HEK293T (cell line): ENCODE measurements around the gene TTC9B.

Source experiments
- ARNT ChIP-seq: fragments of 450-650 bp; IDR thresholded peaks from 2 replicates; pipeline ENCODE4 v1.6.1; 2017; ENCODE audit warnings: mild to moderate bottlenecking
- BHLHE40 ChIP-seq: fragments of 450-650 bp; IDR thresholded peaks from 2 replicates; pipeline ENCODE4 v1.6.1; 2016; ENCODE audit warnings: mild to moderate bottlenecking, moderate library complexity, borderline replicate concordance
- CTBP1 ChIP-seq: fragments of 450-650 bp; IDR thresholded peaks from 2 replicates; pipeline ENCODE4 v1.6.1; 2016; ENCODE audit warnings: borderline replicate concordance
- ELF4 ChIP-seq: fragments of 450-650 bp; IDR thresholded peaks from 2 replicates; pipeline ENCODE4 v1.6.1; 2017; ENCODE audit warnings: antibody characterized with exemption
- FOXA1 ChIP-seq: fragments of 450-650 bp; IDR thresholded peaks from 2 replicates; pipeline ENCODE4 v1.6.1; 2016; ENCODE audit warnings: mild to moderate bottlenecking
- FOXM1 ChIP-seq: fragments of 450-650 bp; IDR thresholded peaks from 2 replicates; pipeline ENCODE4 v1.6.1; 2017; ENCODE audit warnings: mild to moderate bottlenecking, borderline replicate concordance
- L3MBTL2 ChIP-seq: fragments of 450-650 bp; conservative IDR thresholded peaks from 2 replicates; pipeline ENCODE4 v1.6.1; 2016; ENCODE audit warnings: mild to moderate bottlenecking
- NFRKB ChIP-seq: fragments of 450-650 bp; IDR thresholded peaks from 2 replicates; pipeline ENCODE4 v1.6.1; 2016; ENCODE audit warnings: mild to moderate bottlenecking, moderate library complexity
- SP1 ChIP-seq: fragments of 450-650 bp; IDR thresholded peaks from 2 replicates; pipeline ENCODE4 v1.6.1; 2017
- SUZ12 ChIP-seq: fragments of 450-650 bp; IDR thresholded peaks from 2 replicates; pipeline ENCODE4 v1.6.1; 2016; ENCODE audit warnings: mild to moderate bottlenecking
- TARDBP ChIP-seq: fragments of 450-650 bp; IDR thresholded peaks from 2 replicates; pipeline ENCODE4 v1.6.1; 2016

DNA sequence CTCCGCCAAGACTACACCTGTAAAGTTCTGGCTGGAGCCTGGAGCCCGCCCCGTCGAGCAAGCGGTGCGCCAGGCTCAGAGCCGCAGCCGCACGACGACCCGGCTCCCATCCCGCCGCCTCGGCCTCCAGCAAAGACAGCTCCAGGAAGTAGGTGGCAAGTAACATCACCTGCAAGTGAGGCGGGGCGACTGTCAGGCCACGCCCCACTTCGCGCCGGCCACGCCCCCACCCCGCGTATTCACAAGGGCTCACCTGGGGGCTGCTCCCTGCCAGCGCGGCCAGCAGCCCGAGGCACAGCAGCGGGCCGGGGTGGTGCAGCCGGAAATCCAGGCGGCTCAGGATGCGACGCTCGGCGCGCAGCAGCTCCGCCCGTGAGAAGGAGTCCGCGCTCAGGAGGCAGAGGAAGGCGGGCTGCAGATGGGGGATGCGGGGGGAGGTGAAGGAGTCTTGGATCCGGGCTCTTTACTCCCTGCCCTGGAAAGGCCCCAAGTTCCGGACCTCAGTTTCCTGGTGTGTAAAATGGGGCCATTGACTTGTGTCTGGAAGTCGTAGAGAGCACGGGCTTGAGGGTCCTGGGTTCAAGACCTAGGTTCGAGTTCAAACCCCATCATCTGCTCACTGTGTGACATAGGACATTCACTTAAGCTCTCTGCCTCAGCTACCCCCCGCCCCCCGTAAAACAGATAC, 5.1 kb upstream of the TTC9B start:
- TF ChIP-seq BHLHE40: no peak
- no peak for TF ChIP-seq ARNT
- no peak for TF ChIP-seq L3MBTL2
- no peak for TF ChIP-seq TARDBP
- TF ChIP-seq SP1: no peak
- TF ChIP-seq FOXA1: no peak
- TF ChIP-seq CTBP1: no peak
- TF ChIP-seq FOXM1: no peak
- no peak for TF ChIP-seq ELF4
- no peak for TF ChIP-seq NFRKB
- TF ChIP-seq SUZ12: no peak
